NCI-H774 (cell line): ENCODE results near the gene FBXL22.
A peak's percentile ranks its signal among the peaks of the same experiment; 100 is the strongest.

Experiments used
- DNase-seq: peaks from one replicate; lab custom pipeline; 2025; lab: John Stamatoyannopoulos, UW

The FBXL22 gene

GRCh38 chr15:63593705-63594671 lies 3.2 kb upstream of the FBXL22 start:
- DNase-seq: no peak

GRCh38 chr15:63595065-63595464 lies 2.1 kb upstream of the FBXL22 start:
- no peak for DNase-seq

- no peak for DNase-seq
Observed at GRCh38 chr15:63595688-63596087, 1.5 kb upstream of the FBXL22 start.

- DNase-seq: no peak
Observed at GRCh38 chr15:63596676-63597037, 530 bp upstream of the FBXL22 start.

- DNase-seq: no peak
Observed at GRCh38 chr15:63597821-63598220, 634 bp downstream of the FBXL22 start.

- no peak for DNase-seq
Observed at GRCh38 chr15:63598473-63599400, 1.6 kb downstream of the FBXL22 start.

- no peak for DNase-seq
Observed at GRCh38 chr15:63599401-63600000, 2.3 kb downstream of the FBXL22 start.

- DNase-seq: no peak
Observed at GRCh38 chr15:63600001-63600615, 2.9 kb downstream of the FBXL22 start.

- peak; percentile 91 for DNase-seq
Observed at GRCh38 chr15:63600616-63601025, 3.4 kb downstream of the FBXL22 start.

GRCh38 chr15:63601026-63601703 lies 4.0 kb downstream of the FBXL22 start:
- no peak for DNase-seq

- peak; percentile 52 for DNase-seq
Observed at GRCh38 chr15:63601704-63602185, 4.6 kb downstream of the FBXL22 start.

GRCh38 chr15:63602595-63602994 lies 5.4 kb downstream of the FBXL22 start:
- DNase-seq: no peak

GRCh38 chr15:63603516-63603915 lies 6.3 kb downstream of the FBXL22 start:
- DNase-seq: no peak

GRCh38 chr15:63604281-63604680 lies 7.1 kb downstream of the FBXL22 start:
- DNase-seq: no peak

GRCh38 chr15:63605036-63605435 lies 7.8 kb downstream of the FBXL22 start:
- DNase-seq: no peak

GRCh38 chr15:63605816-63606215 lies 8.6 kb downstream of the FBXL22 start:
- DNase-seq: no peak

- DNase-seq: no peak
Observed at GRCh38 chr15:63606308-63606707, 9.1 kb downstream of the FBXL22 start.

GRCh38 chr15:63608989-63609388 lies 11.8 kb downstream of the FBXL22 start:
- DNase-seq: no peak

GRCh38 chr15:63609448-63609847 lies 12.3 kb downstream of the FBXL22 start:
- no peak for DNase-seq

GRCh38 chr15:63610209-63610841 lies 13.1 kb downstream of the FBXL22 start:
- DNase-seq: peak; percentile 70

GRCh38 chr15:63611177-63611576 lies 14.0 kb downstream of the FBXL22 start:
- DNase-seq: no peak
